DMS 273 (cell line): ENCODE measurements around the gene CRYBA2.

Experiments
- DNase-seq: peaks from one replicate; lab custom pipeline; 2025; ENCODE audit not compliant: unreplicated experiment; lab: John Stamatoyannopoulos, UW

CRYBA2 gene

DNA sequence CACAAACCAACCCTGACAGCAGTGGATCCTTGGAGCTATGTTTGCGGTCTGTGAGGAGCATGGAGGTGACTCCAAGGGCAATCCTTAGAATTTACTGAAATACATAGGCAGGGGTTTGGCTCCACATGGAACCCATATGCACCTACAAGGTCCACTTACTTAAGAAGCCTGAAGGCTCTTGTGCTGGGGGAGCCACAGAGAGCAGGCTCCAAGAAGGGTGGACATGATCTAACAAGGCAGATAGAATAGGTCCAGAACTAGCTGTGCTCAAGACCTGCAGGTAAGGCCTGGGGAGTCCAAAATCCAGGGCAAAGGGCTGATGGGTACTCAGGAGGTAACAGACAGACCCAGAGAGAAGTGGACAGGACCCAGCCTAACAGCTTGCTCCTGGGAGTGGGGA, 34.9 kb downstream of the CRYBA2 start:
- no peak for DNase-seq

GRCh38 chr2:218957671-218958070, 35.6 kb downstream of the CRYBA2 start:
- no peak for DNase-seq

GRCh38 chr2:218956039-218956438, 37.2 kb downstream of the CRYBA2 start:
- DNase-seq, result no peak

GRCh38 chr2:218954541-218955300, 38.5 kb downstream of the CRYBA2 start:
- no peak for DNase-seq

GRCh38 chr2:218953366-218953954, 39.8 kb downstream of the CRYBA2 start:
- DNase-seq, result no peak

DNA sequence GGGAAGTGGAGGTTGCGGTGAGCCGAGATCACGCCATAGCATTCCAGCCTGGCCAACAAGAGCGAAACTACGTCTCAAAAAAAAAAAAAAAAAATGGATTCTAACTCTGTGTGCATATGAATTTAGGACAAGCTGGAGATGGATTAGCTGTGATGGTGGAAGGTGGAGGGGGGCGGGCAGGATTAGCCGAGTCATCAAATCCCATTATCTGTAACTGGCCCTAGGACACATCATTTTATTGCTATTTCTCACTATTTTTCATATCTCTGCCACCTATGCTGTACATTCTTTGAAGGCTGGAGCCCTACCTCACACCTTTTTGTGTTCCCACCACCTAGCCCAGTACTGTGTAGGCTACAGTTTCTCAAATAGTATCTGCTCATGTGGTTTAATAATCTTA, 41.1 kb downstream of the CRYBA2 start:
- no peak for DNase-seq

DNA sequence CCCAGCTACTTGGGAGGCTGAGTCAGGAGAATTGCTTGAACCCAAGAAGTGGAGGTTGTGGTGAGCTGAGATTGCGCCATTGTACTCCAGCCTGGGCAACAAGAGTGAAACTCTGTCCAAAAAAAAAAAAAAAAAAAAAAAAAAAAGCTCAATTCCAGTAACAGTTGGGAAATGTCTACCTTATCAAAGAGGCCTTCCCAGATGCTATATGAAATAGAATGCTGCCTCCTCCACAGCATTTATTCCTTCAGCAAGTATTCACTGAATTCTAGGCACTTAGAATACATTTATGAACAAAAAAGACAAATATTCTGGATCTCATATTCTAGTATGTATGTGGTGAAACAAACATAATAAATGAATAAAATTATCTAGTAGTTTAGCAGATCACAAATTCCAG, 46.6 kb downstream of the CRYBA2 start:
- DNase-seq, result no peak

DNA sequence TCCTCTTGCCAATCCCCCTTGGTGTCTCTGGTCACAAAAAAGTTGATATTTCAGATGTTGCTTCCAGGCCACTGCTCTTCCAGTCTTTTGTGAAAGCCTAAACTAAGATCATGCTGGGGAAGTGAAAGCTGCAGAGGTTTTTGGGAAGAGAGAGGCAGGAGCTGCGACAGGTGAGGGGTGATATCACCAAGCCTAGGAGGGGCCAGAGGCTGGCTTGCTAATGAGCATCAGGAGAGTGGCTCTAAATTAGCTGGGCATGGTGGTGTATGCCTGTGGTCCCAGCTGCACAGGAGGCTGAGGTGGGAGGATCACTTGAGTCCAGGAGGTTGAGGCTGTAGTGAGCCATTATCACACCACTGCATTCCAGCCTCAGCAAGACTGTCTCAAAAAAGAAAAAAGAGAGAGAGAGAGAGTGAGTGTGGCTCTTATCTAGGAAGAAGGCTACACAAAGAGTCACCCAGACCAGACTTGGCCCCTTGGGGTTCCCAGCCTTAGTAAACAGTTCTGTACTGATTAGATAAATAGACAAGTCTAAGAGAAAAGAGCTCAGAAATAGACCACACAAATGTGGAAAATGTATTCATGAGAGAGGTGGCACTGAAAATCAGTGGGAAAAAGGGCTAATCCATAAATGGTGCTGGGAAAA, 48.3 kb downstream of the CRYBA2 start:
- no peak for DNase-seq
